ENCODE data around the gene ERC2.

DNA sequence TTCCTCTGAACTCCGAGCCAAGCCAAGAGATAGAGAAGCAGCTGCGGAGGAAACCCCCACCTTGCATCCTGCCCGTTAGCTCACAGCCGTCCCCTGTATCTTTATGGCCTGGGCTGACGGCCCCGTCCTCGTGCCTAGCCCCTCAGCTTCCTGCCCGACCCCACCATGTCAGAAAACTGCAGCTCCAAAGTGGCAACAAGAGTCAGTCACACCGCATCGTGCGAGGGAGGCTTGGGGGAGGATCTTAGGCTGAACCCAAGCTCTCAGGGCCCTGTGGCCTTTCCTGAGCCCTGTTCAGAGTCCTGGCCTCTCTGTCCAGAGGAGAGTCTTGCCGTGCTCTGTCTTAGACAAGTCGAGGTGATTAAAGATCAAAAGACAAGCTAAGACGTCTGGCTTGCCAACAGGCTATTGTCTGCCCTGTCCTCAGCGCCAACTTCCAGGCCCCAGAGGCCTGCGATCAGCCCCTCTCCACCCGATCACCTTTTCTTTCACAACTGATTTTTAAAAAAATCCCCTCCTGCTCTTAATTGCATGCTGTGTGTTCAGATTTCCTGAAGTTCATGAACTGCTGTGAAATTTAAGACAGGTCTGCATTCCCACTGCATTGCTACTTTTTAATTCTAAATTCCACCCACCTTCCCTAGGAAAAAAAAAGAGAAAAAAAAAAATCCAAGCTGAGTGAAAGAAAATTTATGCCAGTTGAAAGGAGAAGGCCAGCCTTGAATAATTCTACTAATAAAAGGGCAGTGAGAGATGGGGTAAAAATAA lies 891.5 kb downstream of the ERC2 start:
- TF ChIP-seq POLR2A (IDR thresholded peaks at IDR 0.05) (no peak), POLR2AphosphoS5 (IDR thresholded peaks at IDR 0.05) (no peak)
- TF ChIP-seq, protein P1, sequence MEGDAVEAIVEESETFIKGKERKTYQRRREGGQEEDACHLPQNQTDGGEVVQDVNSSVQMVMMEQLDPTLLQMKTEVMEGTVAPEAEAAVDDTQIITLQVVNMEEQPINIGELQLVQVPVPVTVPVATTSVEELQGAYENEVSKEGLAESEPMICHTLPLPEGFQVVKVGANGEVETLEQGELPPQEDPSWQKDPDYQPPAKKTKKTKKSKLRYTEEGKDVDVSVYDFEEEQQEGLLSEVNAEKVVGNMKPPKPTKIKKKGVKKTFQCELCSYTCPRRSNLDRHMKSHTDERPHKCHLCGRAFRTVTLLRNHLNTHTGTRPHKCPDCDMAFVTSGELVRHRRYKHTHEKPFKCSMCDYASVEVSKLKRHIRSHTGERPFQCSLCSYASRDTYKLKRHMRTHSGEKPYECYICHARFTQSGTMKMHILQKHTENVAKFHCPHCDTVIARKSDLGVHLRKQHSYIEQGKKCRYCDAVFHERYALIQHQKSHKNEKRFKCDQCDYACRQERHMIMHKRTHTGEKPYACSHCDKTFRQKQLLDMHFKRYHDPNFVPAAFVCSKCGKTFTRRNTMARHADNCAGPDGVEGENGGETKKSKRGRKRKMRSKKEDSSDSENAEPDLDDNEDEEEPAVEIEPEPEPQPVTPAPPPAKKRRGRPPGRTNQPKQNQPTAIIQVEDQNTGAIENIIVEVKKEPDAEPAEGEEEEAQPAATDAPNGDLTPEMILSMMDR (IDR thresholded peaks at IDR 0.05), result no peak
